HEK293T (cell line): ENCODE data around the gene PXDN.

Experiments
- ARNT ChIP-seq: fragments of 450-650 bp; IDR thresholded peaks from 2 replicates; pipeline ENCODE4 v1.6.1; 2017; ENCODE audit warnings: mild to moderate bottlenecking
- BHLHE40 ChIP-seq: fragments of 450-650 bp; IDR thresholded peaks from 2 replicates; pipeline ENCODE4 v1.6.1; 2016; ENCODE audit warnings: mild to moderate bottlenecking, moderate library complexity, borderline replicate concordance
- FOXA1 ChIP-seq: fragments of 450-650 bp; IDR thresholded peaks from 2 replicates; pipeline ENCODE4 v1.6.1; 2016; ENCODE audit warnings: mild to moderate bottlenecking
- FOXK2 ChIP-seq: fragments of 450-650 bp; IDR thresholded peaks from 2 replicates; pipeline ENCODE4 v1.6.1; 2016; ENCODE audit warnings: mild to moderate bottlenecking
- FOXM1 ChIP-seq: fragments of 450-650 bp; IDR thresholded peaks from 2 replicates; pipeline ENCODE4 v1.6.1; 2017; ENCODE audit warnings: mild to moderate bottlenecking, borderline replicate concordance
- LEF1 ChIP-seq: fragments of 450-650 bp; IDR thresholded peaks from 2 replicates; pipeline ENCODE4 v1.6.1; 2017; ENCODE audit warnings: mild to moderate bottlenecking, borderline replicate concordance
- NFRKB ChIP-seq: fragments of 450-650 bp; IDR thresholded peaks from 2 replicates; pipeline ENCODE4 v1.6.1; 2016; ENCODE audit warnings: mild to moderate bottlenecking, moderate library complexity
- PKNOX1 ChIP-seq: fragments of 450-650 bp; IDR thresholded peaks from 2 replicates; pipeline ENCODE4 v1.6.1; 2016
- SP1 ChIP-seq: fragments of 450-650 bp; IDR thresholded peaks from 2 replicates; pipeline ENCODE4 v1.6.1; 2017
- SUZ12 ChIP-seq: fragments of 450-650 bp; IDR thresholded peaks from 2 replicates; pipeline ENCODE4 v1.6.1; 2016; ENCODE audit warnings: mild to moderate bottlenecking
- ZNF384 ChIP-seq: fragments of 450-650 bp; IDR thresholded peaks from 2 replicates; pipeline ENCODE4 v1.6.1; 2016

- no peak for TF ChIP-seq BHLHE40
- TF ChIP-seq FOXM1, result no peak
- TF ChIP-seq FOXA1, result no peak
- no peak for TF ChIP-seq LEF1
- no peak for TF ChIP-seq PKNOX1
- TF ChIP-seq SP1, result no peak
- TF ChIP-seq ZNF384, result no peak
- TF ChIP-seq SUZ12, result no peak
- TF ChIP-seq FOXK2, result no peak
- TF ChIP-seq ARNT, result no peak
- no peak for TF ChIP-seq NFRKB
These were observed 8.4 kb upstream of the PXDN start for GRCh38 chr2:1752751-1753150.
